Measurements from ENCODE around the gene IRF2BP2. TPM values are rescaled to one million over a fixed set of nuclear protein-coding genes. Genes with fewer than 3 reads are reported as not detected.

Gene IRF2BP2
- total and polyA plus RNA-seq, 10 of the 15 experiments (the other 5 are each of a cell fraction or from before 2014, with no cell fraction given): 7.5 to 114 (median 52.3) TPM

GRCh38 chr1:234601301-234602017 is 8.5 kb downstream of the IRF2BP2 start:
- Histone ChIP-seq H3K27me3 (replicated peaks in 1 of 2; ENCODE audit: control insufficient read depth in 2 of 2, insufficient read depth in 2 of 2, low read length in 1 of 2) (no peaks in the 10 kb centered on the region), H3K4me3 (peak overlapping the region; percentile 56), H3K36me3 (ENCODE audit: control insufficient read depth in 2 of 2, insufficient read depth in 2 of 2, low read length in 1 of 2) (peaks cover 0 to 11% of the 10 kb centered on the region in 2 experiments; a peak in 1 of 4 replicates), H3K4me2 (ENCODE audit: control insufficient read depth, insufficient read depth) (peak overlapping the region; percentile 19; the same call in 1 of the 2 replicates), H3K9me3 (replicated peaks; ENCODE audit: control insufficient read depth, insufficient read depth, low read length) (no peaks in the 10 kb centered on the region), H3K79me2 (ENCODE audit: control insufficient read depth, insufficient read depth, low read length) (peaks cover 55% of the 10 kb centered on the region), H3K9ac (ENCODE audit: control insufficient read depth, insufficient read depth, low read length) (no peak overlapping the region), H2AFZ (ENCODE audit: control insufficient read depth, low read depth, low read length) (no peak overlapping the region), H4K20me1 (ENCODE audit: control insufficient read depth, insufficient read depth) (no peaks in the 10 kb centered on the region), H3K4me1 (ENCODE audit: control insufficient read depth, insufficient read depth, low read length) (peaks cover 22% of the 10 kb centered on the region), H3K27ac (ENCODE audit: control insufficient read depth, insufficient read depth) (peak overlapping the region; percentile 1; the same call in 1 of the 2 replicates)
- in situ Hi-C loops (cut with MboI): loop anchor here (10.0 kb wide), 1 partner anchor 373 kb away; no protein-coding TSS in a partner anchor
- BruUV-seq (replicated peaks): no TSS peak
- intact Hi-C loops (cut with micrococcal nuclease; ENCODE audit: unreplicated experiment): loop anchor here (1.0 to 10.0 kb wide), 3 partner anchors 102 to 487 kb away; partner anchors contain the start of gene COA6
- 28% methylated on average over 10 of the region's 10 CpGs for WGBS (ENCODE audit: insufficient coverage, insufficient replicate concordance, low lambda C conversion rate, missing lambda C conversion rate)
- ATAC-seq: peak; percentile 26
- ChIA-PET POLR2A (interaction anchor here (0.6 to 5.0 kb wide), 16 partner anchors 8 to 378 kb away, joined by 3 to 40 read pairs (median 5); partner anchors contain the start of gene IRF2BP2), CTCF (interaction anchor here (0.7 to 5.6 kb wide), 13 partner anchors 10 to 492 kb away, joined by 3 to 39 read pairs (median 4); no protein-coding TSS in a partner anchor), RAD21 (ENCODE audit: unreplicated experiment) (interaction anchor here (0.6 to 6.2 kb wide), 36 partner anchors 10 to 492 kb away, joined by 3 to 65 read pairs (median 6); partner anchors contain the start of gene IRF2BP2), SMC1A (ENCODE audit: uncharacterized antibody, unreplicated experiment) (interaction anchor here (0.8 to 9.7 kb wide), 34 partner anchors 8 to 482 kb away, joined by 3 to 81 read pairs (median 4); no protein-coding TSS in a partner anchor)
- no peak for DNase-seq (ENCODE audit: low read depth, low spot score)
- no peak for FAIRE-seq
- TF ChIP-seq ZBED1 (IDR thresholded peaks at IDR 0.05; ENCODE audit: borderline replicate concordance) (peak; percentile 13; the same call in 1 of the 2 replicates), PKNOX1 (IDR thresholded peaks at IDR 0.05) (peak; percentile 51; the same call in 1 of the 2 replicates), CBX3 (IDR thresholded peaks at IDR 0.05; ENCODE audit: borderline replicate concordance, low read depth) (no peak), JUNB (IDR thresholded peaks at IDR 0.05) (0 out of 2 replicates have a peak, but pooled peaks have one; percentile 6), E2F8 (IDR thresholded peaks at IDR 0.05; ENCODE audit: low read depth, partially characterized antibody) (no peak), YBX1 (IDR thresholded peaks at IDR 0.05) (no peak), LARP7 (IDR thresholded peaks at IDR 0.05) (no peak), POLR2AphosphoS2 (IDR thresholded peaks at IDR 0.05; ENCODE audit: low read depth, low read length) (0 out of 2 replicates have a peak, but pooled peaks have one; percentile 45), POLR2AphosphoS5 (IDR thresholded peaks at IDR 0.05; ENCODE audit: low read length) (peak; percentile 59), ZBTB11 (CRISPR knock-in tag; IDR thresholded peaks at IDR 0.05) (no peak), ETV6 (conservative IDR thresholded peaks at IDR 0.05 in 1 of 2, IDR thresholded peaks at IDR 0.05 in 1 of 2; ENCODE audit: borderline replicate concordance in 1 of 2, low read depth in 1 of 2) (no peak), CREB1 (IDR thresholded peaks at IDR 0.05; ENCODE audit: low read depth) (no peak), RFX5 (IDR thresholded peaks at IDR 0.05; ENCODE audit: low read depth, low read length) (no peak), ATF7 (IDR thresholded peaks at IDR 0.05; ENCODE audit: low read depth) (peak; percentile 85), SPI1 (IDR thresholded peaks at IDR 0.05; ENCODE audit: borderline replicate concordance, insufficient read depth, low read depth, low read length) (no peak), SMAD5 (IDR thresholded peaks at IDR 0.05; ENCODE audit: low read depth) (no peak)
